ENCODE results near the gene DPM1. TPM values are rescaled to one million over a fixed set of nuclear protein-coding genes. Genes with fewer than 3 reads are reported as not detected.

Gene DPM1
- polyA plus RNA-seq, 1 donor from 2014 or later: 137 TPM

- no peak overlapping the region for H3K4me3 ChIP-seq (ENCODE audit: low read length)
- H3F3A ChIP-seq (ENCODE audit: insufficient read depth, low read length, poor library complexity, severe bottlenecking): no peaks in the 10 kb centered on the region
- H3K36me3 ChIP-seq (ENCODE audit: insufficient read depth, low read length): no peaks in the 10 kb centered on the region
- H3K79me2 ChIP-seq (replicated peaks; ENCODE audit: insufficient read depth, low read length): no peaks in the 10 kb centered on the region
- no peaks in the 10 kb centered on the region for H4K20me1 ChIP-seq (ENCODE audit: insufficient read depth)
- H3K9me3 ChIP-seq (ENCODE audit: low read length): no peaks in the 10 kb centered on the region
- no peak overlapping the region for H2AFZ ChIP-seq (ENCODE audit: low read depth, low read length)
- H3K27ac ChIP-seq (ENCODE audit: low read length): no peak overlapping the region
- TF ChIP-seq EZH2 (IDR thresholded peaks at IDR 0.05; ENCODE audit: borderline replicate concordance, insufficient read depth, low read length, poor library complexity, severe bottlenecking): no peak
- no peak for TF ChIP-seq RAD21 (conservative IDR thresholded peaks at IDR 0.05)
- TF ChIP-seq CTCF (IDR thresholded peaks at IDR 0.05; ENCODE audit: poor library complexity, severe bottlenecking): no peak
- TF ChIP-seq SMC3 (conservative IDR thresholded peaks at IDR 0.05; ENCODE audit: poor library complexity): no peak
- TF ChIP-seq EP300 (conservative IDR thresholded peaks at IDR 0.05; ENCODE audit: poor library complexity, severe bottlenecking): no peak
- TF ChIP-seq TAF1 (IDR thresholded peaks at IDR 0.05; ENCODE audit: low read depth): no peak
- TF ChIP-seq POLR2AphosphoS5 (IDR thresholded peaks at IDR 0.05): no peak
- TF ChIP-seq REST (IDR thresholded peaks at IDR 0.05; ENCODE audit: borderline replicate concordance): no peak
- TF ChIP-seq MXI1 (conservative IDR thresholded peaks at IDR 0.05; ENCODE audit: poor library complexity, severe bottlenecking): no peak
- H3K9me2 ChIP-seq (ENCODE audit: insufficient read depth, low read length): no peaks in the 10 kb centered on the region
- H3K4me2 ChIP-seq (ENCODE audit: low read length): no peak overlapping the region
- H3K27me3 ChIP-seq (ENCODE audit: insufficient read depth, low read depth, low read length): no peaks in the 10 kb centered on the region
- no peak overlapping the region for H3K9ac ChIP-seq (ENCODE audit: low read length)
Observed at GRCh38 chr20:50977066-50978021, 19.0 kb upstream of the DPM1 start.

GRCh38 chr20:50975701-50976330 is 17.5 kb upstream of the DPM1 start:
- Histone ChIP-seq H3K4me3 (ENCODE audit: low read length) (no peak overlapping the region), H3F3A (ENCODE audit: insufficient read depth, low read length, poor library complexity, severe bottlenecking) (no peaks in the 10 kb centered on the region), H3K79me2 (replicated peaks; ENCODE audit: insufficient read depth, low read length) (no peaks in the 10 kb centered on the region), H3K27ac (ENCODE audit: low read length) (no peak overlapping the region), H3K4me2 (ENCODE audit: low read length) (no peak overlapping the region), H3K27me3 (ENCODE audit: insufficient read depth, low read depth, low read length) (no peaks in the 10 kb centered on the region), H2AFZ (ENCODE audit: low read depth, low read length) (no peak overlapping the region), H4K20me1 (ENCODE audit: insufficient read depth) (no peaks in the 10 kb centered on the region), H3K36me3 (ENCODE audit: insufficient read depth, low read length) (no peaks in the 10 kb centered on the region), H3K9me3 (ENCODE audit: low read length) (no peaks in the 10 kb centered on the region), H3K9me2 (ENCODE audit: insufficient read depth, low read length) (no peaks in the 10 kb centered on the region), H3K9ac (ENCODE audit: low read length) (no peak overlapping the region)
- TF ChIP-seq EP300 (conservative IDR thresholded peaks at IDR 0.05; ENCODE audit: poor library complexity, severe bottlenecking) (no peak), SMC3 (conservative IDR thresholded peaks at IDR 0.05; ENCODE audit: poor library complexity) (no peak)
